ENCODE measurements around the gene LRCH4.
A peak's percentile ranks its signal among the peaks of the same experiment; 100 is the strongest.

The LRCH4 gene

DNA sequence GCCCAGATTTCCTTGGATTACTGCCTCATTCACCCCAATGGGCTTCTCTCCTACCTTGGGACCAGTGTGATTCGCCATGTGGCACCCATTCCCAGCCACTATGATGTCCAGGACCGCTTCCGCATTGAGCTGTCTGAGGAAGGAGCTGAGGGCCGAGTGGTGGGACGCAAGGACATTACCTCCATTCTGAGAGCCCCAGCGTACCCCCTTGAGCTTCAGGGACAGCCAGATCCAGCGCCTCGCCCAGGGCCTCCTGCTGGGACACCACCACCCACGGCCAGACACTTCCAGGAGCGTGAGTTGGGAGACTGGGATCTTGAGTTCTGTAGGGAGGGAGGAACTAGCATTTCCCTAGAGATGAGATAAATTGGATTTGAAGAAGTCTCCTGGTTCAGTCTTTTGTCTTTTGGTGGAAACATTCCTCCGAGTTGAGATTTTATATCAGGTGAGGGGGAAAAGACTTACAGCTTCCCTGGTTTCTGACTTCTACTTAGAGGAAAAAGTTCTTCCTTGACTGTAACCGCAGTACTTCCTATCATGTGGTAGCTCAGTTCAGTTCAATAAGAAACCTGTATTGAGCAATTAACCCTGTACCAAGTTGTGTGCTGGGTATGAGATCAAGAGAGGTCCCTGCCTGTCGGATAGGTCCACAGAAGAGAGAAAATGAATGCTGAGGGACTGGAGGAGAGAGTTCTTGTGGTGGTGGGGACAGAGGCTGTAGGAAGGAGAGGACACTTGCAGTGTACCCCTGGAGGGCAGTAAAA, 27.7 kb upstream of the LRCH4 start:
- TF ChIP-seq, protein P1, sequence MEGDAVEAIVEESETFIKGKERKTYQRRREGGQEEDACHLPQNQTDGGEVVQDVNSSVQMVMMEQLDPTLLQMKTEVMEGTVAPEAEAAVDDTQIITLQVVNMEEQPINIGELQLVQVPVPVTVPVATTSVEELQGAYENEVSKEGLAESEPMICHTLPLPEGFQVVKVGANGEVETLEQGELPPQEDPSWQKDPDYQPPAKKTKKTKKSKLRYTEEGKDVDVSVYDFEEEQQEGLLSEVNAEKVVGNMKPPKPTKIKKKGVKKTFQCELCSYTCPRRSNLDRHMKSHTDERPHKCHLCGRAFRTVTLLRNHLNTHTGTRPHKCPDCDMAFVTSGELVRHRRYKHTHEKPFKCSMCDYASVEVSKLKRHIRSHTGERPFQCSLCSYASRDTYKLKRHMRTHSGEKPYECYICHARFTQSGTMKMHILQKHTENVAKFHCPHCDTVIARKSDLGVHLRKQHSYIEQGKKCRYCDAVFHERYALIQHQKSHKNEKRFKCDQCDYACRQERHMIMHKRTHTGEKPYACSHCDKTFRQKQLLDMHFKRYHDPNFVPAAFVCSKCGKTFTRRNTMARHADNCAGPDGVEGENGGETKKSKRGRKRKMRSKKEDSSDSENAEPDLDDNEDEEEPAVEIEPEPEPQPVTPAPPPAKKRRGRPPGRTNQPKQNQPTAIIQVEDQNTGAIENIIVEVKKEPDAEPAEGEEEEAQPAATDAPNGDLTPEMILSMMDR (conservative IDR thresholded peaks at IDR 0.05; ENCODE audit: low read length), result no peak
- DNase-seq (ENCODE audit: low read depth), result no peak
- peak overlapping the region; percentile 69 for H3K4me3 ChIP-seq (ENCODE audit: low read length)

- no peak for DNase-seq (ENCODE audit: low read depth)
- TF ChIP-seq, protein P1 (conservative IDR thresholded peaks at IDR 0.05; ENCODE audit: low read length), result no peak
- H3K4me3 ChIP-seq (ENCODE audit: low read length), result peak overlapping the region; percentile 69
These were observed 26.9 kb upstream of the LRCH4 start for GRCh38 chr7:100612730-100613390.

- TF ChIP-seq, protein P1 (conservative IDR thresholded peaks at IDR 0.05; ENCODE audit: low read length), result no peak
- peak; percentile 99 for DNase-seq (ENCODE audit: low read depth)
- peak within 1 kb of the TSS; percentile 69 for H3K4me3 ChIP-seq (ENCODE audit: low read length)
These were observed 26.2 kb upstream of the LRCH4 start, which contains the start of gene MOSPD3 for GRCh38 chr7:100611983-100612729. Gene MOSPD3, plus strand, starts transcription at chr7:100612540. Its CDS starts 252 bp downstream, at chr7:100612792.

DNA sequence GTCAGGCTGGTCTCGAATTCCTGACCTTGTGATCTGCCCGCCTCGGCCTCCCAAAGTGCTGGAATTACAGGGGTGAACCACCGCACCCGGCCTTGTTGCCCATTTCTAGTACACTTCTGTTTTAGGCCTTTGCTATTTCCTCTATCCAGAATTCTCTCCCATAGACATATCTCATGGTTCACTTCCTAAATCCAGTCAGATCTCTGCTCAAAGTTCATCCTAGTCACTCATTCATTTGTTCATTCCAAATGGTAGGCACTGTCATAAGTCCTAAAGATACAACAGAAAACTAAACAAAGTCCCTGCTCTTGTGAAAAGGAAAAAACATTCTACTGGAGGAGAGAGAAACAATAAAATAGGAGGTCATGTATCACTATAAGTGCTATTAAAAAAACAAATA, 24.0 kb upstream of the LRCH4 start:
- no peak overlapping the region for H3K4me3 ChIP-seq (ENCODE audit: low read length)

GRCh38 chr7:100607111-100607510, 21.2 kb upstream of the LRCH4 start:
- H3K4me3 ChIP-seq (ENCODE audit: low read length), result no peak overlapping the region
- TF ChIP-seq, protein P1 (conservative IDR thresholded peaks at IDR 0.05; ENCODE audit: low read length), result no peak
- DNase-seq (ENCODE audit: low read depth), result no peak

More for the DNA sequence above, 24.0 kb upstream of the LRCH4 start:
- TF ChIP-seq, protein P1 (conservative IDR thresholded peaks at IDR 0.05; ENCODE audit: low read length), result no peak
- no peak for DNase-seq (ENCODE audit: low read depth)

GRCh38 chr7:100606313-100606712, 20.4 kb upstream of the LRCH4 start:
- no peak overlapping the region for H3K4me3 ChIP-seq (ENCODE audit: low read length)
- no peak for DNase-seq (ENCODE audit: low read depth)
- TF ChIP-seq, protein P1 (conservative IDR thresholded peaks at IDR 0.05; ENCODE audit: low read length), result no peak

All from AG10803 (cell line).